Cardiac fibroblast (primary cell): ENCODE data around the gene TEX11.

Source experiments
- DNase-seq, 2 donors: peaks; one replicate each; pipeline versions ENCODE4 v3.0.0 to v3.0.0-alpha.2; 2010; ENCODE audit warnings: low read depth in 2 of 2
- H3K4me3 ChIP-seq, 2 donors: replicated peaks in 1 of 2; 1 replicate in 1 of 2; 2 replicates in 1 of 2; pipeline ENCODE4 v1.5.1; 2011; ENCODE audit warnings: low read depth in 2 of 2, low read length in 2 of 2, mild to moderate bottlenecking in 2 of 2, moderate library complexity in 1 of 2
- CTCF ChIP-seq: IDR thresholded peaks from one replicate; pipeline ENCODE4 v1.5.1; 2011; ENCODE audit warnings: low read depth, mild to moderate bottlenecking, low read length, inconsistent platforms

Gene TEX11

GRCh38 chrX:70496491-70496890 is 412.0 kb downstream of the TEX11 start:
- H3K4me3 ChIP-seq, result no peak overlapping the region
- no peak for DNase-seq
- TF ChIP-seq CTCF, result no peak

- peak in 1 of 2 donors; percentile 42 for DNase-seq
- no peak for TF ChIP-seq CTCF
- no peak overlapping the region for H3K4me3 ChIP-seq
Observed at GRCh38 chrX:70494441-70494840, 414.1 kb downstream of the TEX11 start.

GRCh38 chrX:70488856-70489255 is 419.7 kb downstream of the TEX11 start:
- H3K4me3 ChIP-seq, result no peak overlapping the region
- TF ChIP-seq CTCF, result no peak
- no peak for DNase-seq

- H3K4me3 ChIP-seq, result no peak overlapping the region
- DNase-seq, result no peak
- TF ChIP-seq CTCF, result no peak
Observed at GRCh38 chrX:70485466-70485865, 423.0 kb downstream of the TEX11 start.

- H3K4me3 ChIP-seq, result no peak overlapping the region
- no peak for DNase-seq
- no peak for TF ChIP-seq CTCF
Observed at GRCh38 chrX:70482300-70482699, 426.2 kb downstream of the TEX11 start.

GRCh38 chrX:70481471-70482270 is 426.8 kb downstream of the TEX11 start:
- TF ChIP-seq CTCF, result no peak
- no peak overlapping the region for H3K4me3 ChIP-seq
- peak; percentile 18 to 30 for DNase-seq

GRCh38 chrX:70480660-70481018 is 427.9 kb downstream of the TEX11 start:
- DNase-seq, result peak in 1 of 2 donors; percentile 30
- no peak overlapping the region for H3K4me3 ChIP-seq
- TF ChIP-seq CTCF, result no peak
